GM23248 (cell line): ENCODE data around the gene MSRB3.

Experiments
- EZH2 ChIP-seq: fragments of 200-600 bp; sonication (generic); IDR thresholded peaks from 2 replicates; pipeline ENCODE4 v1.6.1; 2018; ENCODE audit warnings: antibody characterized with exemption, mild to moderate bottlenecking; ENCODE audit not compliant: insufficient read depth, poor library complexity, severe bottlenecking
- EZH2phosphoT487 ChIP-seq: fragments of 200-600 bp; sonication (generic); IDR thresholded peaks from 2 replicates; pipeline ENCODE4 v1.6.1; 2018; ENCODE audit warnings: antibody characterized with exemption, moderate library complexity, mild to moderate bottlenecking, low read depth; ENCODE audit not compliant: insufficient read depth

DNA sequence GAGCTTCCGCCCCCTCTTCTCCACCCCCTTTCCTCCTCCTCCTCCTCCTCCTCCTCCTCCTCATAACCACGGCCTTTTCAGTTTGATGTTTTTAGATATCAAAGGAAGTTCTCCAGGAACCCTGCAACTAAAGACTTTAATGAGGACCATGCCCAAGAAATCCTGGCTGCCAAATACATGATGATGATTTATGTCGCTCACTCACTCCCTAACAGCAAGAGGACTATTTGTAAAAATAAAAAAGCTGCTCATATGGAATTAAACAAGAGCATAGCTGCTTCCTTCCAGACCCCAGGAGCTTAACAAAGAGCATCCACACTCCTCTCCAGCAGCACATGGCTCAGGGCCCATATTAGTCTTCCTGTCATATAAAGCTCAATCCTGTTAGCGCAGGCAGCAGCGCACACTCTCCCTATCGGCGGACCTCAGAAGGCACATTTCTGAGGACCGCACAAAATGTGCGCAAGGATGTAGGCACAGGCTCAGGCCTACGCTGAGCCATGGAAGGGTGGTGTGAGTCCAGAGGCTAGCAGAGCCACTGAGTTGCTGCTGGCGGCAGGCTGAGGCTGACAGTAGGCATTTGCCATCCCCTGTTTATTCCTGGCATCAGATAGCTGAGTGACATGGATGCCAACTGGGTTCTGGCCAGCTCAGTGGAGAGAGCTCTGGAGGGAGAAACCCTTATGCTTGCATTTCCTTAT, 232.8 kb downstream of the MSRB3 start:
- TF ChIP-seq EZH2, result no peak
- TF ChIP-seq EZH2phosphoT487, result no peak
